Ishikawa (cell line): ENCODE measurements around the gene BTAF1.

Source experiments
- CEBPB ChIP-seq: IDR thresholded peaks from 2 replicates; pipeline ENCODE4 v1.6.1; 2012
- CREB1 ChIP-seq: IDR thresholded peaks from 2 replicates; pipeline ENCODE4 v1.6.1; 2012; ENCODE audit warnings: low read depth
- EGR1 ChIP-seq: IDR thresholded peaks from 2 replicates; pipeline ENCODE4 v1.6.1; 2012
- EP300 ChIP-seq: IDR thresholded peaks from 2 replicates; pipeline ENCODE4 v1.6.1; 2012; ENCODE audit warnings: borderline replicate concordance
- MAX ChIP-seq: IDR thresholded peaks from 2 replicates; pipeline ENCODE4 v1.6.1; 2012
- RAD21 ChIP-seq: IDR thresholded peaks from 2 replicates; pipeline ENCODE4 v1.6.1; 2012; ENCODE audit warnings: low read depth
- REST ChIP-seq: IDR thresholded peaks from 2 replicates; pipeline ENCODE4 v1.6.1; 2012; ENCODE audit warnings: low read depth, mild to moderate bottlenecking
- TAF1 ChIP-seq: IDR thresholded peaks from 2 replicates; pipeline ENCODE4 v1.6.1; 2012; ENCODE audit warnings: low read depth, mild to moderate bottlenecking
- TCF12 ChIP-seq: IDR thresholded peaks from 2 replicates; pipeline ENCODE4 v1.6.1; 2012; ENCODE audit warnings: low read depth
- YY1 ChIP-seq: IDR thresholded peaks from 2 replicates; pipeline ENCODE4 v1.6.1; 2012; ENCODE audit warnings: low read depth
- ZBTB7A ChIP-seq: IDR thresholded peaks from 2 replicates; pipeline ENCODE4 v1.6.1; 2012; ENCODE audit warnings: low read depth

GRCh38 chr10:91919651-91920050 lies 3.9 kb upstream of the BTAF1 start:
- no peak for TF ChIP-seq TCF12
- no peak for TF ChIP-seq MAX
- no peak for TF ChIP-seq ZBTB7A
- TF ChIP-seq REST, result no peak
- no peak for TF ChIP-seq YY1
- TF ChIP-seq CREB1, result no peak
- TF ChIP-seq RAD21, result no peak
- no peak for TF ChIP-seq TAF1
- no peak for TF ChIP-seq CEBPB
- no peak for TF ChIP-seq EGR1
- no peak for TF ChIP-seq EP300
